ENCODE results near the gene POC1A. TPM values are rescaled to one million over a fixed set of nuclear protein-coding genes. Genes with fewer than 3 reads are reported as not detected.
"Not testable (repeated sequence)": the region's sequence is repeated elsewhere in the genome, so short reads cannot be mapped to it uniquely, and the experiment has no call there.

The POC1A gene
- total and polyA plus RNA-seq, 2 donors (not counting 3 experiments of a cell fraction or from before 2014, with no cell fraction given) = 14.8 to 19.4 TPM

GRCh38 chr3:52178537-52178936, 24.3 kb upstream of the POC1A start:
- H2AFZ ChIP-seq (ENCODE audit: low read depth, low read length) = no peak overlapping the region
- H3K27me3 ChIP-seq (ENCODE audit: control insufficient read depth in 2 of 2, insufficient read depth in 2 of 2, low read length in 2 of 2) = peaks cover 0 to 4% of the 10 kb centered on the region in 2 experiments
- no peak overlapping the region for H3K4me3 ChIP-seq (replicated peaks in 1 of 3; ENCODE audit: insufficient read depth in 1 of 3, low read depth in 1 of 3, low read length in 3 of 3)
- H3K27ac ChIP-seq (ENCODE audit: insufficient read depth, low read depth, low read length) = no peak overlapping the region
- no peak overlapping the region for H3K4me2 ChIP-seq (ENCODE audit: insufficient read depth, low read length)
- H3K36me3 ChIP-seq (ENCODE audit: control insufficient read depth in 2 of 2, extremely low read depth in 1 of 2, insufficient read depth in 2 of 2, low read length in 2 of 2) = no peaks in the 10 kb centered on the region
- FAIRE-seq (no peak), DNase-seq (ENCODE audit: low read depth, low spot score) (no peak)
- BruUV-seq (replicated peaks) = no TSS peak
- no peaks in the 10 kb centered on the region for H3K9me1 ChIP-seq (replicated peaks; ENCODE audit: control insufficient read depth, extremely low read depth, insufficient read depth, low read length)
- H3K9me3 ChIP-seq (replicated peaks; ENCODE audit: control insufficient read depth, insufficient read depth, low read length) = no peaks in the 10 kb centered on the region
- intact Hi-C loops (cut with micrococcal nuclease) = no loop called here
- no peaks in the 10 kb centered on the region for H3K79me2 ChIP-seq (ENCODE audit: control insufficient read depth, insufficient read depth, low read length)
- TF ChIP-seq POLR2AphosphoS5 (IDR thresholded peaks at IDR 0.05; ENCODE audit: insufficient read depth, low read depth, low read length) (no peak), MYC (IDR thresholded peaks at IDR 0.05; ENCODE audit: low read depth, low read length) (no peak), JUN (IDR thresholded peaks at IDR 0.05; ENCODE audit: borderline replicate concordance, insufficient read depth, insufficient read length, low read depth) (no peak), MAX (IDR thresholded peaks at IDR 0.05; ENCODE audit: insufficient read depth, insufficient read length) (no peak)
- no peaks in the 10 kb centered on the region for H4K20me1 ChIP-seq (replicated peaks; ENCODE audit: control insufficient read depth, extremely low read depth, insufficient read depth, low read length)
- ChIA-PET CTCF (interaction anchor here (0.9 kb wide), 1 partner anchor 11 kb away, joined by 3 read pairs; no protein-coding TSS in a partner anchor), POLR2A (no interaction called here)
- H3K4me1 ChIP-seq (ENCODE audit: control insufficient read depth, extremely low read depth, insufficient read depth, low read length) = no peaks in the 10 kb centered on the region
- H3K9ac ChIP-seq (replicated peaks; ENCODE audit: extremely low read depth, insufficient read depth, low read length) = no peak overlapping the region
- dilution Hi-C loops (cut with MboI; ENCODE audit: extremely low pct_ligation_motif_present, low sequenced_read_pairs) = no loop called here

GRCh38 chr3:52178126-52178525, 23.9 kb upstream of the POC1A start:
- H3K4me2 ChIP-seq (ENCODE audit: insufficient read depth, low read length); POLR2A ChIA-PET; intact Hi-C loops (cut with micrococcal nuclease); BruUV-seq (replicated peaks); H3K9me3 ChIP-seq (replicated peaks; ENCODE audit: control insufficient read depth, insufficient read depth, low read length); H3K36me3 ChIP-seq (ENCODE audit: control insufficient read depth in 2 of 2, extremely low read depth in 1 of 2, insufficient read depth in 2 of 2, low read length in 2 of 2); CTCF ChIA-PET; H3K9me1 ChIP-seq (replicated peaks; ENCODE audit: control insufficient read depth, extremely low read depth, insufficient read depth, low read length); dilution Hi-C loops (cut with MboI; ENCODE audit: extremely low pct_ligation_motif_present, low sequenced_read_pairs); DNase-seq (ENCODE audit: low read depth, low spot score); FAIRE-seq; H3K4me3 ChIP-seq (replicated peaks in 1 of 3; ENCODE audit: insufficient read depth in 1 of 3, low read depth in 1 of 3, low read length in 3 of 3); H3K4me1 ChIP-seq (ENCODE audit: control insufficient read depth, extremely low read depth, insufficient read depth, low read length); H3K27me3 ChIP-seq (ENCODE audit: control insufficient read depth in 2 of 2, insufficient read depth in 2 of 2, low read length in 2 of 2); H3K9ac ChIP-seq (replicated peaks; ENCODE audit: extremely low read depth, insufficient read depth, low read length); H3K79me2 ChIP-seq (ENCODE audit: control insufficient read depth, insufficient read depth, low read length); H3K27ac ChIP-seq (ENCODE audit: insufficient read depth, low read depth, low read length); H2AFZ ChIP-seq (ENCODE audit: low read depth, low read length); H4K20me1 ChIP-seq (replicated peaks; ENCODE audit: control insufficient read depth, extremely low read depth, insufficient read depth, low read length): not testable (repeated sequence)

Measured in endothelial cell of umbilical vein (primary cell).